LNCAP (cell line): ENCODE results near the gene PTPRA.

Experiments
- TF ChIP-seq, protein P1 (sequence below): fragments of 450-650 bp; IDR thresholded peaks from 2 replicates; pipeline ENCODE4 v1.5.1; 2017; ENCODE audit warnings: mild to moderate bottlenecking

The PTPRA gene

DNA sequence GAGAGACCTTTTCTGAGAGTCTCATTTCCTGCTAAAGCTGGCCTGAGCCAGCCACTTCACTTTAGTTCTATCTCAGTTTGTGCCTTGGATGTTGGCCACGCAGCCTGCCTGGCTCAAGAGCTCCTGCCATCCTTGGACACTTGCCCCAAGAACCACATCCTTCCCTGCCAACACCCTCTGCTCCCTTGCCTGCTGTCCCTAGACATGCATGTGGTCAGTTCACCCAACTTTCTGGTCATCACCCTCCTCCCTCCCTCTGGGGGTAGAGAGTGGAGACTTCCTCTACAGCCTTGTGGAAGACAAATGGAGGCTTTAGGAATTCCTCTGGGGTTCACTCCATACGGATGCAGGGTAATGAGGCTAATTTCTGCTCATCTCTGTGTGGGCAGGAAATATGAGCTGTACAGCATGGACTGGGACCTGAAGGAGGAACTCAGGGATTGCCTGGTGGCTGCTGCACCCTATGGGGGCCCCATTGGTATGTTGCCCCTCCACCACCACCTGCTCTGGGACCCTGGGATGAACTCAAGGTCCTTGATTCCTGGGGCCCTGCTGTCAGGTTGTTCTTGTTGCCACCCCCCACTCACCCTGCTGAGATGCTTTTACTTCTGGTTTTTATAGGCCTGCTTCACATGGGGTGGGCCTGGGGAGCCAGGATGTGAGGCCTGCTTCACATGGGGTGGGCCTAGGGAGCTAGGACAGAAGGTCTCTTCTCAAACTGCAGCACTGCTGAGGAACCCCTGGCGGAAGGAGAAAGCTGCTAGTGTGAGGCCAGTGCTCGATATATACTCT is 13.8 kb upstream of the PTPRA start:
- TF ChIP-seq, protein P1, sequence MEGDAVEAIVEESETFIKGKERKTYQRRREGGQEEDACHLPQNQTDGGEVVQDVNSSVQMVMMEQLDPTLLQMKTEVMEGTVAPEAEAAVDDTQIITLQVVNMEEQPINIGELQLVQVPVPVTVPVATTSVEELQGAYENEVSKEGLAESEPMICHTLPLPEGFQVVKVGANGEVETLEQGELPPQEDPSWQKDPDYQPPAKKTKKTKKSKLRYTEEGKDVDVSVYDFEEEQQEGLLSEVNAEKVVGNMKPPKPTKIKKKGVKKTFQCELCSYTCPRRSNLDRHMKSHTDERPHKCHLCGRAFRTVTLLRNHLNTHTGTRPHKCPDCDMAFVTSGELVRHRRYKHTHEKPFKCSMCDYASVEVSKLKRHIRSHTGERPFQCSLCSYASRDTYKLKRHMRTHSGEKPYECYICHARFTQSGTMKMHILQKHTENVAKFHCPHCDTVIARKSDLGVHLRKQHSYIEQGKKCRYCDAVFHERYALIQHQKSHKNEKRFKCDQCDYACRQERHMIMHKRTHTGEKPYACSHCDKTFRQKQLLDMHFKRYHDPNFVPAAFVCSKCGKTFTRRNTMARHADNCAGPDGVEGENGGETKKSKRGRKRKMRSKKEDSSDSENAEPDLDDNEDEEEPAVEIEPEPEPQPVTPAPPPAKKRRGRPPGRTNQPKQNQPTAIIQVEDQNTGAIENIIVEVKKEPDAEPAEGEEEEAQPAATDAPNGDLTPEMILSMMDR, result no peak

DNA sequence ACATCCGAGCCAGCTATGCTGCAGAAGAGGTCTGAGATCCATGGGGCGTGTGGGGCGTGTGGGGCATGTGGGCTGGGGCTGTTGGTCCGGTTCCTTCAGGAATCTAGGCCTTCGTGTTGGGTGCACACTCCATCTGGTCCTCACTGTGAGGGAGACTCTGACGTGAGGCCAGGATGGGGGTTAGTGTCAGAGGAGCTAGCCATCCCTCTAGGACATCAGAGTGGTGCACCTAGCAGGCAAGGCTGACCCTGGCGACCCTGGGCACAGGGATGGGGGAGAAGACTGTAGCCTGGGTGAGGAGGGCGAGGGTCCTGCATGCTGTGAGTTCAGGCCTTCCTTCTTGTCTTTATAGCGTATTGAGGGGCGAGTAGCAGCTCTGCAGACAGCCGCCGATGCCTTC is 8.7 kb upstream of the PTPRA start:
- TF ChIP-seq, protein P1, result no peak

- TF ChIP-seq, protein P1, result no peak
Observed at GRCh38 chr20:2865101-2865500, 8.2 kb upstream of the PTPRA start.

DNA sequence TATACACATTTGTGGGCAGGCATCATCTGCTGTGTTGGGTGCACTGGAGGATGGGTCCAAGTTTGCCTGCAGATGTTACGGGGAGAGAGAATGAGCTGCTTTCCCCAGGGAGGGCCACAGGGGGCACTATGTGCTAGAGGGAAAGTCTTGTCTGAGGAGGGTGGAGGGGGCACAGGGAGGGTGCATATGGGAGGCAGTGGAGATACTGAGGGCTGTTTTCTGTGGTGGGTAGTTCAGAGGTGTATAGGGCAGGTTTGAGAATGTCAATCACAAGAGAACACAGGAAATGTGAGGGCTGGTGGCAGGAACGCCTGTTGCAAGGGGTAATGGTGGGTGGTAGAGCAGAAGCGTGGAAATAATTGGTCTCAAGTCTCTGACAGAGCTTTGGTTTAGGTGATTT is 7.7 kb upstream of the PTPRA start:
- TF ChIP-seq, protein P1, result no peak

DNA sequence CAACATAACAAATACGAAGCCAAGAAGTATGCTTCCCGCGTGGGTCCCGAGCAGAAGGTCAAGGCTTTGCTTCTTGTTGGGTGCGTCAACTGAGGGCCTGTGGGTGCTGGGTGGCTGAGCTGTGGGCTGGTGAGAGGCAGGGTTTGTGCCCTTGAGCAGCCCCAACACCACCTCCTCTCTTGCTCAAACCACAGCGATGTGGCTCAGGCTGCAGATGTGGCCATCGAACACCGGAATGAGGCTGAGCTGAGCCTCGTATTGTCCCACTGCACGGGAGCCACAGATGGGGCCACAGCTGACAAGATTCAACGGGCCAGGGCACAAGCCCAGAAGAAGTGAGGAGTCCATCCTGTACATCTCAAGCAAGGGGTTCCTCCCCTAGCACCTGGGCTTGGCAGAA is 7.0 kb upstream of the PTPRA start:
- TF ChIP-seq, protein P1, result no peak

GRCh38 chr20:2867081-2867864 is 6.0 kb upstream of the PTPRA start:
- TF ChIP-seq, protein P1, result no peak

DNA sequence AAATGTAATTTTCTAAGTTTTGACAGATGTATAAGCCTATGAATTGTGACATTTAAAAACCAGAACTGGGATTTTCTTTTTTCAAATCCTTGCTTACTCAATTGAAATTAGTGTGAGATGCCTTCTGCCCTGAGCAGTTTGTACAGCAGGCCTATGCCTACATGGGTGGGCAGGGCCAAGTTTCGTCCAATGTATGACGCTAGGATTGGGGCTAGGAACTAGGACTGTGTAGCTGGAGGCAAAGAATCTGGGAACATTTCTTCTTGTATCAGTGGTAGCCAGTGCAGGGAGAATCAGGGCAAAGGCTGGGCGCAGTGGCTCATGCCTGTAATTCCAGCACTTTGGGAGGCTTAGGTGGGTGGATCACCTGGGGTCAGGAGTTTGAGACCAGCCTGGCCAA is 3.9 kb upstream of the PTPRA start:
- TF ChIP-seq, protein P1, result no peak
